HAP-1 (cell line): ENCODE data around the gene MFRP.

ENCODE experiments used
- DNase-seq, 2 experiments: peaks; one replicate each; pipeline ENCODE4 v3.0.0-alpha.2; 2016 to 2020; ENCODE audit warnings: low spot score in 2 of 2
- H3K27me3 ChIP-seq: fragments of 250-450 bp; sonication (Bioruptor Pico); 2 replicates; pipeline ENCODE4 v1.5.1; 2020; ENCODE audit warnings: low read depth, mild to moderate bottlenecking, moderate library complexity
- H3K36me3 ChIP-seq: fragments of 250-450 bp; sonication (Bioruptor Pico); replicated peaks from 2 replicates; pipeline ENCODE4 v1.5.1; 2020; ENCODE audit warnings: mild to moderate bottlenecking
- H3K4me1 ChIP-seq: fragments of 250-450 bp; sonication (Bioruptor Pico); 2 replicates; pipeline ENCODE4 v1.5.1; 2020; ENCODE audit warnings: mild to moderate bottlenecking
- H3K4me3 ChIP-seq: fragments of 250-450 bp; sonication (Bioruptor Pico); 2 replicates; pipeline ENCODE4 v1.5.1; 2020; ENCODE audit warnings: mild to moderate bottlenecking, moderate library complexity
- H3K9me3 ChIP-seq: fragments of 250-450 bp; sonication (Bioruptor Pico); 2 replicates; pipeline ENCODE4 v1.5.1; 2020; ENCODE audit warnings: mild to moderate bottlenecking, moderate library complexity
- in situ Hi-C: fragments of 300-500 bp; cut with MboI; formaldehyde crosslinking; loops from 3 replicates; pipeline ENCODE4 v1.14.3; 2020; ENCODE audit warnings: low sequenced_read_pairs, inconsistent platforms, mixed read lengths

The MFRP gene

DNA sequence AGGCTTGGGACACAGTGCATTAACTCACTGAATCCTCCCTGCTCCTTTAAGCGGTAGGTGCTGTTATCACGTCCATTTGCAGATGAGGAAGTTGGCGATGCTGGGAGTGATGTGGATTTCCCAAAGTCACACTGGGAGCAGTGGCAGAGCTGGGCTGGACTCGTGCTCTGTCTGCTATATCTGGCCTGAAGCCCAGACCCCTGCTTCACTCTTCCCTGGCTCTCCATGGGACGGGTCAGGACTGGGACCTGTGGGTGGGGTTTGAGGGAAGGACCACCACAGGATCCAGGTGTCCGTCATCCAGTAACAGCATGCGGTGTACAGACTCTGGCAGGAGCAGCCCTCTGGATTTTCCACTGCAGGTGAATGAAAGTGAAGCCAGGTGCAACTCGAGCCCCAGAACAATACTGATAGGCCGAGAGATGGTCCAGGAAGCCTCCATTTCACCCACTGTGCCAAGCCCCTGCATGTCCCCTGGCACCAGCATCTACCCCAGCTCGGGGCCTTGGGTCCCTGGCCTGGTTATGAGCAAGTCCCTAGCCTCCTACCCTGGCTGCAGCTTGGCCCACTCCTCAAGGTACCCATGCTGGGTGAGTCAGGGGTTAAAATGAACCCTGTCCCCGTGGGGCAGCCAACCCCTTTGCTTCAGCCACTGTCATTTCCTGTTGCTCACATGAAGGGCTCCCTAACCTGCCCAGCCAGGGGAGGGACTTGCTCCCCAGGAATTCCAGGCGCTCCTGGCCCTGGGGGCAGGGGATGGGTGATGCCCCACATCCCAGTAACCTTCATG is 30.8 kb upstream of the MFRP start:
- no peak overlapping the region for H3K4me3 ChIP-seq
- H3K27me3 ChIP-seq, result no peaks in the 10 kb centered on the region
- no peaks in the 10 kb centered on the region for H3K36me3 ChIP-seq
- H3K9me3 ChIP-seq, result no peaks in the 10 kb centered on the region; the same call in 1 of the 2 replicates
- in situ Hi-C loops, result no loop called here
- no peak for DNase-seq
- peaks cover 15% of the 10 kb centered on the region for H3K4me1 ChIP-seq

DNA sequence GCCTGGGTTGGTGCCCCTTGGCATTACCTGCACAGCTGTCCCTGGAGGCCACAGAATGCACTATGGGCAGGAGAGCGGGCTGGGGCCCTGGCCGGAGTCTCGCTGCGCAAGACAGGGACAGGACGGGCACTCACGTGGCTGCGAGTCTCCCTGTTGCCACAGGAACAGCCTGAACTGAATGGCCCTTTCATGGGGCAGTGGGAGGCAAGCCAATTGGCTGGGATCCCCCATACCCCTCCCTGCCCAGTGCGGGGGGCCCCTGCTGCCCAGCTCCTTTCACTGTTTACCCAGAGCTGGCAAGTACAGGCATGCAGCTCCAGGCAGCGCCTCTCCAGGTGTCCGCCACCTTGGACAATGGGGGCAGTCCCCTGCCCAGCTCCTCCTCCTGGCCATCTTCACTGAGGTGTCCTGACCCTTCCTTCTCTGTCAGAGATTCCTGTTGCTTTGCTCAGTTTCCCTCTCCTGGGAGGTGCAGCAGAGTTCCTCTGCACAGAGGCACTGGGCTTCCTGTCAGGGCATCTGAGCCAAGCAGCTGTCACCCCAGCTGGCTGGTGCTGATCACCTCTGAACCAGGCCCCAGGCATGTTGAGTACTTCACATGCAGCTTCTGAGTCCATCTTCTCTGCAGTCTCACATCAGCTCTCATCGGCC is 29.8 kb upstream of the MFRP start:
- Histone ChIP-seq H3K9me3 (no peaks in the 10 kb centered on the region), H3K4me3 (no peak overlapping the region), H3K4me1 (peaks cover 8% of the 10 kb centered on the region), H3K36me3 (no peaks in the 10 kb centered on the region), H3K27me3 (no peaks in the 10 kb centered on the region)
- in situ Hi-C loops, result no loop called here
- no peak for DNase-seq

DNA sequence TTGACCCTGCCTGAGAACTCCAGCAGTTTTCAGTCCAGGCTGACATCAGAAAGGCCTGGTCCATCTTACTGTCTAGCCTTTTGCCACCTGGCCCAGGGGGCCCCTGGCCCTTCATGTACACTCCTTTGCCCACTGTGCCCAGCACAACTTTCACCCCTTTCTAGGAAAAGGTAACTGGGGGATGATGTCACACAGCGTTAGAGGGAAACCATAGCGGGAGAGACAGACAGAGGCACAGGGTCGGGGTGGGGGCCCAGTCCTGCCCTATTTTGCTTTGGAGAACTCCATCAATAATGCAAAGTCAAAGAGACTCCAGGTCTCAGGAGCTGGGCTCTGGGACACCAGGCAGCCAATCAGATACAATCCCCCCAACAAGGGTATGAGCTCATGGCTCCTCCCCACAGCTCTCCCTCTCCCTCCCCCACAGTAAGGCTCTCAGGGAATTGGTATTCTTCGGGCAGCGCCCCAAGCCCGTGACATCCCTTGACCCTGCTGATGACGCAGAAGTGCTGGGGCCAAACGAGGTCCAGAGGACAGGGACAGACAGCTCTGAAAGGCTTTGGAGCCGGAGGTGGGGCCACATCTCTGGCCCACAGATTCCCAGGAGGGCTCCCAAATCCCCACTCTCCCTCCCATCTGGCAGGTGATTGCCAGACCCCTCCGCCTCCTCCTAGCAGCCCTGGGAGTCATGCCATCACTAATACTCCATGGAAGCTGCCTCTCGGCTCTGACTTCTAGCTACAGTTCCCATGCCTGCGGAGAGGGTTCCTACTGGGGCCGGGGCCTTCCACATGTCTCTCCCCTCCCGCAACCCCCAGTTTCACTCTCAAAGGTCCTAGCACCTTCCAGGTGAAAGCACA is 29.1 kb upstream of the MFRP start:
- in situ Hi-C loops, result no loop called here
- DNase-seq, result no peak
- Histone ChIP-seq H3K4me1 (peaks cover 2% of the 10 kb centered on the region), H3K27me3 (no peaks in the 10 kb centered on the region), H3K9me3 (no peaks in the 10 kb centered on the region), H3K4me3 (no peak overlapping the region), H3K36me3 (no peaks in the 10 kb centered on the region)

DNA sequence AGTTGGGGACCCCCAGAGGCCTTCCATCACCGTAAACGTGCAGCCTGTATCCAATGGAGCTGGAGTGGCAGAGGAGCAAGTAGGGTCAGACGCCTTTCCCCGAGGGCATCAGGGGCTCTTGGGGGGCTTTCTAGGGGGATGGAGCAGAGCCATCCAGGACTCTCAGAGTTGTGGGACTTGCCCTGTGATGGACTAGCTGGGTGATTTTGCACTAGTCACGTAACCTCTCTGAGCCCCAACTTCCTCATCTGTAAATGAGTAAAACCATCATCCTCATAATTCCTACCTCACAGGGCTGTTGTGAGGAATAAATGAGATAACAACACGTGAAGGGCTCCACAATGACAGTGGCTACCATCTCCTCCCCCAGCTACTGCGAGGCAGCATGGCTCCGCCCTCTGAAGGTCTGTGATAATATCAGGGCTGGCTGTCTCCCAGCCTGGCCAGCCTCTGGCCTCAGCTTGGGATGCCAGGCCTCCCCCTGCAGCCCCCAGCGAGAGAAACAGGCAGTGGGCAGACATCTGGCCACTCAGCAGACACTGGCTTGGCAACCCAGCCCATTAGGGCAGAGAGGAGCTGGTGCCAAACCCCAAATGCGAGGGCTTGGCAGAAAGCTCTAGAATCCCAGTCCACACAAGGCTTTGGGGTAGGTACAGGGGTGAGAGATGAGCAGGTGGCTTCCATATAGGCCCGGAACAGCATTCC is 28.3 kb upstream of the MFRP start:
- H3K4me1 ChIP-seq, result no peaks in the 10 kb centered on the region; the same call in 1 of the 2 replicates
- in situ Hi-C loops, result no loop called here
- H3K36me3 ChIP-seq, result no peaks in the 10 kb centered on the region
- no peaks in the 10 kb centered on the region for H3K27me3 ChIP-seq
- no peak for DNase-seq
- H3K9me3 ChIP-seq, result no peaks in the 10 kb centered on the region
- no peak overlapping the region for H3K4me3 ChIP-seq

DNA sequence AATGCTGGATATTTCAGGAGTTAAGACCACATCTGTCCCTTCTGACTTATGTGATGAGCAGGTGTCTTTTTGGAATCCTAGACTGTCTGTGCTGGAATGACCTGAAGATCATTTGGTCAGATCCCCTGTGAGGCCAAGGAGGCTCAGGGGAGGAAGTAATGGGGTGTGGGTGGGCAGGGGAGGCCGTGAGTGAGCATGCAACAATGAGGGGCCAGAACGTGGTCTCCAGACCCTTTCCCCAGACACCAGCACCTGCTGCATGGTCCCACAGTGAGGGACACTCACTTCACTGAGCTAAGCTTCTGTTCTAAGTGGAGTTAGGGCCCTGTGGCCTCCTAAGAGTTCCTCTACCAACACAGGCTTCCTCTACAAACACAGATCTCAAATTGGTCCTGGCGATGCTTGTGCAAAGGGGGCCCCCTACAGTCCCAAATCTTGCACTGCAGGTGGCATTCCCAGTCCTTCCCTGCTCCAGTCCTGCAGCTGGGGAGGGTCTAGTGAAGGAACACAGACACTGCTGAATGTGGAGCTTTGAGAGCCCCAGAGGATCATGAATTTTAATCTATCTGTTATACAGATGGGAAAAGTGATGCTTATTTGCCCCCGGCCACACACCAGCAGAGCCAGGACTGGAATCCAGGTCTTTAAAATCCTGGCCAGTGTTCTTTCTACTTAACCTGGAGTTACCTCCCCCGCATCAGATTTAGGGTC is 27.6 kb upstream of the MFRP start:
- no peaks in the 10 kb centered on the region for H3K36me3 ChIP-seq
- H3K4me3 ChIP-seq, result no peak overlapping the region
- no peaks in the 10 kb centered on the region for H3K27me3 ChIP-seq
- in situ Hi-C loops, result no loop called here
- H3K4me1 ChIP-seq, result peaks cover 4% of the 10 kb centered on the region
- peak; percentile 66 to 87 for DNase-seq
- H3K9me3 ChIP-seq, result no peaks in the 10 kb centered on the region

DNA sequence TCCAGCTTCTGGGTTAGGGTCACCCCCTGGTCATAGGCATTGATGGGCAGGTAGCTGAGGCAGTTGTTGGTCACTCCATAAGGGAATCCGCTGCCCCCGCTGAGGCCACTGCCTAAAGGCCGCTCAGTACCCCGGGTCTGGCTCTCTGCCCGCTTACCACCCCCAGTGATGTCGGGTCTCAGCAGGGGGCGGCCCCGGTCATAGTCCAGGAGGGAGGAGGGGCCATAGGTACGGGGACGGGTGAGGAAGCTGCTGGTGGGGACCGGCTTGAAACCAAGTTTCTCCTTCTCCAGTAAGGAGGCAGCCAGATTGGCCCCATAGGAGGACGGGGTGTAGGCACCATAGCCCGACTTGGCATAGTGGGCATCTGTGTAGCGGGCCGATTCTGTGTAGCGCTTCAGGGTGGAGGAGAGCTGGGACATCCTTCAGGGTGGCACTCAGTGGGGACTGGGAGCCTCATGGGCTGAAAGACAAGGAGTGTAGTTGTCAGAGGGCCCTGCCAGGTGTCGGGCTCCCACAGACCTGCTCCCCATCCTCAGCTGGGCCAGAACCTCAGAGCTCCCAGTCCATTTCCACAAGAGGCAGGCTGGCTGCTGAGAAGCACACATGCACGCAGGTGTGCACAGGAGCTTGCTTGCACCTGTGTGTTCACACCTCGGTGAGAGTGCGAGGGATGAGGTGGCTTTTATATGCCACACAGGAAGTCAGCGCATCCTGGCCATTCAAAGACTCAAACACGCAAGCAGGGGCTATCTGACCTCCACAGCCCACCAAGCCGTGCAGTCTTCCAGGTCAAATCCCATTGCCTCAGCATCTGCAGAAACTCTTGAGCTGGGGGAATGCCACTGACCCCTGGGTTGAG is 26.8 kb upstream of the MFRP start:
- Histone ChIP-seq H3K4me1 (peaks cover 12% of the 10 kb centered on the region), H3K27me3 (no peaks in the 10 kb centered on the region), H3K4me3 (no peak overlapping the region), H3K9me3 (no peaks in the 10 kb centered on the region), H3K36me3 (no peaks in the 10 kb centered on the region)
- in situ Hi-C loops, result no loop called here
- DNase-seq, result no peak

DNA sequence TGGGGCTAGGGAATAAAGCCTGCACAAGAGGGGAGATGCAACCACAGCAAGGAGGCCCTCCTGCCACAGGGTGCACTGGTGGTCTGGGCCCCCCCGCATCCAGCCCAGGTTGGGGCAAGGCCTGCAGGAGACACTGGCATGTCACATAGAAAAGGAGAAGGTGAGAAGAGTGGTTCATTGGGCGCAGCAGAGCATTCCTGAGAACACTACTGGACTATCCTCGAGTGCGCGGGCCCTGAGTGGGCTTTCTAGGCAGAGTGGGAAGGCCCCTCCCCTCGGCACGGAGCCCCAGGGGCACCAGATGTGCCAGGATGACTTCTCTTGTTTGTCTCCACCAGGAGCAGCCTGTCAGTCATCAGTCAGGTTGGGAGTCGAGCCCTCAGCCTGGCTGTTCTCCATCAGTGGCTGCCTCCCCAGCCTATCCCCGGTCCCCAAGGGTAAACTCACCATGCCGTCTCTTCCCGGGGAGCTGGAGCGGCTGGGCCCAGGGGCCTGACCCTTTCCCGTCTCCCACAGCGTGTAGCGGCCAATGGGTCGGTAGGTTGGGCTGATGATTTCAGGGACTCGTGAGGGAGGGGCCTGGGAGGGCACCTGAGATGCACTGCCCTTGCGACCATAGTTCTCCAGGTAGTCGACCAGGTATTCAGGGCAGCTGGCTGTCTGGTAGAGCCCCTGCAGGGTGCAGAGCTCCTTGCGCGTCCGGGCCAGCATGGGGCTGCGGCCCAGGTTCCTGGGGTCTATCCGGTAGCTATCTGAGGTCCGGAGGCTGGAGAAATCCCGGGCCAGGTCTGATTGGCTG is 26.0 kb upstream of the MFRP start:
- Histone ChIP-seq H3K27me3 (no peaks in the 10 kb centered on the region), H3K36me3 (no peaks in the 10 kb centered on the region), H3K4me3 (no peak overlapping the region), H3K4me1 (peaks cover 16% of the 10 kb centered on the region), H3K9me3 (no peaks in the 10 kb centered on the region)
- in situ Hi-C loops, result no loop called here
- DNase-seq, result no peak

DNA sequence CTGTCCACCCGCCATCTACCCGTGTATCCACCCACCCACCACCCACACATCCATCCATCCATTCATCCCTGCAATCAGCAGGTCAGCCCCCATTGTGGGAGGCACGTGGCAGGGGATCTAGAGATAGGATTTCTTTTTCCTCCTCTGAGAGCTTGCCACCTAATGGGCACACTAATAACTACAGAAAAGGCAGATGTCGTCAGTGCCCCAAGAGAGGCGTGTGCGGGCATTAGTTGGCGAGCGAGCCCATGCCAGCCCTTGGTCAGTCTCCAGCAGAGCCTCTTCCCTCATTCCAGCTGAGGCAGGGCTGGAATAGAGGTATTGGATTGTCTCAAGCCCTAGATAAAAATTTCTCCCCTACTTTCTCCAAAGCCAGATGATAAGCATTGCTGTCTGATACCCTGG is 25.3 kb upstream of the MFRP start:
- no peaks in the 10 kb centered on the region for H3K36me3 ChIP-seq
- H3K27me3 ChIP-seq, result no peaks in the 10 kb centered on the region
- in situ Hi-C loops, result no loop called here
- no peak overlapping the region for H3K4me3 ChIP-seq
- peaks cover 16% of the 10 kb centered on the region for H3K4me1 ChIP-seq
- no peaks in the 10 kb centered on the region for H3K9me3 ChIP-seq
- DNase-seq, result no peak

DNA sequence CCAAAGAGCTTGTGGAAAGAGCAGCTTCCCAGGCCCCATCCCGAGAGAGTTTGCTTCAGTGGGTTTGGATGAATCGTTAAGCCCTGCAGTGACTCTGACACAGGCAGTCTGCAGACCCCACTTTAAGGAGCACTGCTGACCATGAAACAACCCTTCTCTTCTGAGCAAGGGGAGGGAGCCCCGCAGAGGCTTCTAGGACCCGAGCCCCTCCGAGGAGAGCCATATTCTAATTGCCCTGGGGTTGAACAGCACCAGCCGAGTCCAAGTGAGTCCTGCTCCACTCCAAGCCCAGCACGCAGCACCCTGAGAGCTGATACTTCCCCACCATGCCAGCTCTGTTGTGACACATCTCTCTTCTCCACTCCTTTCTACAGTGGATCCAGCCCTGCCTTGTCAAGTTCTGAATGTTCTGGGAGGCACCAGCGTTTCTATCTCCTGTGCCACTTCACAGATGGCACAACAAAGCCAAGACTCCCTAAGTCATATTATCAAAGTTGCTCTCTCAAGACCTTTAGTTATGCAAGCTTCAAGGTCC is 24.6 kb upstream of the MFRP start:
- H3K9me3 ChIP-seq, result no peaks in the 10 kb centered on the region
- no peaks in the 10 kb centered on the region for H3K36me3 ChIP-seq
- H3K4me3 ChIP-seq, result no peak overlapping the region
- no peaks in the 10 kb centered on the region for H3K27me3 ChIP-seq
- in situ Hi-C loops, result no loop called here
- peaks cover 16% of the 10 kb centered on the region for H3K4me1 ChIP-seq
- no peak for DNase-seq

DNA sequence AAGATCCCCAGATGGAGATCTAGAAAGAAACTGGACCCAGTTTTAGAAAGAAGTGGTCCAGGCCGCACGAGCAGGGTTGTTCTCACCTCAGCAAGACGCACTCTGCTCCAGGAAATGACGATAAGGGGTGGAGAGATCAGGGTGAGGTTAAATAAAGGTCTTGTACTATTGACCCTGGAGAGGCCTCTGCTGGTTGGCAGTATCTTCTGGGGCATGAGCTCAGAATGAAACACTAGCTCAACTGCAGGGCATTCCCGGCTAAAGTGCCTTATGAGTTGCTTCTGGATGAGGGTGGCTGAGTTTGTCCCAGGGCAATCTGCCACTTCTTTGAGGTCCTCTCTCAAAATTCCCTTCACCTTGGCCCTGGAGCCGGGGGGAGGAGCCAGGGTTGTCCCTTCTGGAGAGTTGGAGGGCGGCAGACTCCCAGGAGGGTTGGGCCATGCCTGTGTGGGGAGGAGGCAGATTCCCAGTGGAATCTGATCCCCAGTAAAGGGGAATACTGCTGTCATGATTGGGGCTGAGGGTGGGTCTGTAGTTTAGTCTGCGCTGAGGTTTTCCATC is 24.1 kb upstream of the MFRP start:
- H3K4me3 ChIP-seq, result no peak overlapping the region
- H3K9me3 ChIP-seq, result no peaks in the 10 kb centered on the region
- no peak for DNase-seq
- H3K4me1 ChIP-seq, result peaks cover 16% of the 10 kb centered on the region
- no peaks in the 10 kb centered on the region for H3K27me3 ChIP-seq
- in situ Hi-C loops, result no loop called here
- H3K36me3 ChIP-seq, result no peaks in the 10 kb centered on the region

DNA sequence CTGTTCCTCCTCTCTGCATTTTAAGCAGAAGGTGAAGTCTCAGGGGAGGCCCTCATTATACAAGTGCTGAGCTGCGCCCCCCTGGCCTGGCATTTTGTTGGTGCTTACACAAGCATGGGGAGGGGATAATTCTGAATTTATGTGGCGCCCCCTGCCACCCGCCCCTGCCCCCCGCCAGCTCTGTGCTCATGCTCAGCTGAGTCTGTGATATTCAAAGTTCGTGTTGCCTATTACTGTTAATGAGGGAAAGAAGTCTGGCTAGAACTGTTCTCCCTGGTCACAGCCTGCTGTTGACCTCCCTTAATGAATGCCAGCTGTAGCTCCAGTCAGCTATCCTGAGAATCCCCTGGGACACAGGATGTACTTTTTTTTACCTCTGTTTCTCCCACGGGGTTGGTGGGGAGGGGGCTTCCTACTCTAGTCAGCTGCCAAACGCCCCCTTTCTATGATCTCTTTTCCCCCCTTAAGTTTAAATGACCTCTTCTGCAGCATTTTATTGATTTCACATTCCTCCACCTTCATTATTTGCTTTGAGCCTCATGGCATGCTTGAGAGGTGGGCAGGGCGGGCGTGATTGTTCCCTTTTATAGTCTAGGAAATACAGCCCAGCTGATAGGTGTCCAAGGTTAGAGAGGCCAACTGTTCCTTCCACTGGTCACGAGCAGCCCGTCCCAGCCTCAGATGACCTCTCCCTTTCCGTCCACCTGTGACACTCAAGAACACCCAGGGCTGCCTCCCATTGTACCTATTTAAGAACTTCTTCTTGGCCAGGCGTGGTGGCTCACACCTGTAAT is 22.8 kb upstream of the MFRP start:
- peaks cover 16% of the 10 kb centered on the region for H3K4me1 ChIP-seq
- DNase-seq, result no peak

More for the DNA sequence above, 22.8 kb upstream of the MFRP start:
- Histone ChIP-seq H3K36me3 (no peaks in the 10 kb centered on the region), H3K9me3 (no peaks in the 10 kb centered on the region), H3K27me3 (no peaks in the 10 kb centered on the region), H3K4me3 (no peak overlapping the region)
- in situ Hi-C loops, result no loop called here
